ENCODE results near the gene MYMK. TPM values are rescaled to one million over a fixed set of nuclear protein-coding genes. Genes with fewer than 3 reads are reported as not detected.

MYMK gene
- polyA plus RNA-seq, 3 donors = not detected

- Histone ChIP-seq H3K4me2 (replicated peaks; ENCODE audit: extremely low read depth, low read length, poor library complexity, severe bottlenecking) (no peak overlapping the region), H4K20me1 (ENCODE audit: insufficient read depth, low read length) (no peaks in the 10 kb centered on the region), H3K9me3 (replicated peaks in 1 of 2; ENCODE audit: control insufficient read depth in 1 of 2, insufficient read depth in 1 of 2, low read length in 2 of 2) (no peaks in the 10 kb centered on the region), H2AFZ (ENCODE audit: insufficient read depth, low read depth, low read length, poor library complexity, severe bottlenecking) (no peak overlapping the region), H3K27me3 (ENCODE audit: control insufficient read depth in 2 of 2, insufficient read depth in 2 of 2, low read length in 2 of 2) (peaks cover 0 to 51% of the 10 kb centered on the region in 2 donors), H3K79me2 (ENCODE audit: insufficient read depth, low read length) (no peaks in the 10 kb centered on the region), H3K9ac (ENCODE audit: insufficient read depth, low read length, poor library complexity, severe bottlenecking) (no peak overlapping the region), H3K4me1 (ENCODE audit: control insufficient read depth in 1 of 2, insufficient read depth in 2 of 2, low read length in 2 of 2) (peaks cover 16 to 22% of the 10 kb centered on the region in 2 donors), H3K27ac (ENCODE audit: low read depth in 1 of 2, low read length in 2 of 2) (no peak overlapping the region), H3K36me3 (replicated peaks in 1 of 2; ENCODE audit: control insufficient read depth in 1 of 2, insufficient read depth in 2 of 2, low read length in 2 of 2) (no peaks in the 10 kb centered on the region), H3K4me3 (replicated peaks in 1 of 3; ENCODE audit: low read depth in 2 of 3, low read length in 3 of 3) (no peak overlapping the region)
- intact Hi-C loops (cut with micrococcal nuclease) = no loop called here
- Mint-ChIP-seq H3K9me3 (peaks cover 0 to 2% (median 0%) of the 10 kb centered on the region in 7 donors), H3K4me3 (no peak overlapping the region), H3K27ac (no peak overlapping the region), H3K36me3 (no peaks in the 10 kb centered on the region), H3K4me1 (peaks cover 23% of the 10 kb centered on the region), H3K27me3 (ENCODE audit: low read depth in 3 of 3) (peaks cover 48 to 80% (median 56%) of the 10 kb centered on the region in 3 donors)
- WGBS (ENCODE audit: insufficient coverage) = 95% methylated on average over 5 of the region's 16 CpGs
- DNase-seq = no peak
- TF ChIP-seq CTCF (IDR thresholded peaks at IDR 0.05) = no peak
Observed at GRCh38 chr9:133537257-133537656, 12.5 kb upstream of the MYMK start.

- Mint-ChIP-seq H3K27me3 (ENCODE audit: low read depth in 3 of 3) (peaks cover 47 to 83% (median 57%) of the 10 kb centered on the region in 3 donors), H3K4me3 (no peak overlapping the region)
Observed at GRCh38 chr9:133536536-133536935, 11.8 kb upstream of the MYMK start.

More at GRCh38 chr9:133536536-133536935, 11.8 kb upstream of the MYMK start:
- Histone ChIP-seq H4K20me1 (ENCODE audit: insufficient read depth, low read length) (no peaks in the 10 kb centered on the region), H3K9ac (ENCODE audit: insufficient read depth, low read length, poor library complexity, severe bottlenecking) (no peak overlapping the region), H3K9me3 (replicated peaks in 1 of 2; ENCODE audit: control insufficient read depth in 1 of 2, insufficient read depth in 1 of 2, low read length in 2 of 2) (no peaks in the 10 kb centered on the region), H3K27me3 (ENCODE audit: control insufficient read depth in 2 of 2, insufficient read depth in 2 of 2, low read length in 2 of 2) (peaks cover 0 to 51% of the 10 kb centered on the region in 2 donors), H3K4me3 (replicated peaks in 1 of 3; ENCODE audit: low read depth in 2 of 3, low read length in 3 of 3) (no peak overlapping the region), H3K4me1 (ENCODE audit: control insufficient read depth in 1 of 2, insufficient read depth in 2 of 2, low read length in 2 of 2) (peaks cover 16 to 22% of the 10 kb centered on the region in 2 donors), H3K79me2 (ENCODE audit: insufficient read depth, low read length) (no peaks in the 10 kb centered on the region), H2AFZ (ENCODE audit: insufficient read depth, low read depth, low read length, poor library complexity, severe bottlenecking) (no peak overlapping the region), H3K27ac (ENCODE audit: low read depth in 1 of 2, low read length in 2 of 2) (no peak overlapping the region), H3K4me2 (replicated peaks; ENCODE audit: extremely low read depth, low read length, poor library complexity, severe bottlenecking) (no peak overlapping the region), H3K36me3 (replicated peaks in 1 of 2; ENCODE audit: control insufficient read depth in 1 of 2, insufficient read depth in 2 of 2, low read length in 2 of 2) (no peaks in the 10 kb centered on the region)
- 93% methylated on average over 9 of the region's 9 CpGs for WGBS (ENCODE audit: insufficient coverage)
- no peak overlapping the region for H3K27ac Mint-ChIP-seq
- DNase-seq = no peak
- intact Hi-C loops (cut with micrococcal nuclease) = no loop called here
- peaks cover 23% of the 10 kb centered on the region for H3K4me1 Mint-ChIP-seq
- peaks cover 0 to 2% (median 0%) of the 10 kb centered on the region in 7 donors for H3K9me3 Mint-ChIP-seq
- TF ChIP-seq CTCF (IDR thresholded peaks at IDR 0.05) = no peak
- no peaks in the 10 kb centered on the region for H3K36me3 Mint-ChIP-seq

Data from CD14-positive monocyte (primary cell).